Measurements from ENCODE around the gene CHRNA7. TPM values are rescaled to one million over a fixed set of nuclear protein-coding genes. Genes with fewer than 3 reads are reported as not detected.
"Not testable (repeated sequence)": the region's sequence is repeated elsewhere in the genome, so short reads cannot be mapped to it uniquely, and the experiment has no call there.

CHRNA7 gene
- total RNA-seq, 4 donors from 2014 or later = 0.23 to 6.1 (median 1.3) TPM

GRCh38 chr15:32165775-32166174, 135.5 kb downstream of the CHRNA7 start:
- not testable (repeated sequence) for H3K36me3 ChIP-seq; H3K9me3 ChIP-seq; H3K4me1 ChIP-seq; DNase-seq (ENCODE audit: low spot score in 2 of 2); H3K27ac ChIP-seq; H3K27me3 ChIP-seq; H3K4me3 ChIP-seq
- 37% methylated on average over 2 of the region's 5 CpGs for WGBS

GRCh38 chr15:32166270-32166669, 136.0 kb downstream of the CHRNA7 start:
- H3K9me3 ChIP-seq; DNase-seq (ENCODE audit: low spot score in 2 of 2); H3K36me3 ChIP-seq; H3K4me1 ChIP-seq; H3K27ac ChIP-seq; H3K4me3 ChIP-seq; H3K27me3 ChIP-seq: not testable (repeated sequence)
- 82% methylated on average over 4 of the region's 4 CpGs for WGBS

GRCh38 chr15:32167913-32168312, 137.6 kb downstream of the CHRNA7 start:
- DNase-seq (ENCODE audit: low spot score in 2 of 2); H3K4me3 ChIP-seq: not testable (repeated sequence)
- no CpG with 5 or more reads among the region's 35 CpGs for WGBS

GRCh38 chr15:32180579-32180978, 150.3 kb downstream of the CHRNA7 start:
- H3K4me1 ChIP-seq; H3K9me3 ChIP-seq; H3K4me3 ChIP-seq; H3K27me3 ChIP-seq; H3K27ac ChIP-seq; H3K36me3 ChIP-seq; DNase-seq (ENCODE audit: low spot score in 2 of 2): not testable (repeated sequence)
- no CpG with 5 or more reads among the region's 5 CpGs for WGBS

More at GRCh38 chr15:32167913-32168312, 137.6 kb downstream of the CHRNA7 start:
- H3K27ac ChIP-seq, H3K4me1 ChIP-seq, H3K27me3 ChIP-seq, H3K9me3 ChIP-seq, H3K36me3 ChIP-seq: not testable (repeated sequence)

- H3K9me3 ChIP-seq; H3K27ac ChIP-seq; H3K27me3 ChIP-seq; H3K4me3 ChIP-seq; H3K36me3 ChIP-seq; H3K4me1 ChIP-seq; DNase-seq (ENCODE audit: low spot score in 2 of 2): not testable (repeated sequence)
- no CpG with 5 or more reads among the region's 4 CpGs for WGBS
These were observed 163.5 kb downstream of the CHRNA7 start for GRCh38 chr15:32193780-32194179.

GRCh38 chr15:32196206-32196605, 165.9 kb downstream of the CHRNA7 start:
- not testable (repeated sequence) for H3K4me3 ChIP-seq; H3K36me3 ChIP-seq; H3K27me3 ChIP-seq; DNase-seq (ENCODE audit: low spot score in 2 of 2); H3K9me3 ChIP-seq; H3K4me1 ChIP-seq; H3K27ac ChIP-seq
- no CpG with 5 or more reads among the region's 7 CpGs for WGBS

GRCh38 chr15:32198938-32199337, 168.6 kb downstream of the CHRNA7 start:
- H3K36me3 ChIP-seq = not testable (repeated sequence)

DNA sequence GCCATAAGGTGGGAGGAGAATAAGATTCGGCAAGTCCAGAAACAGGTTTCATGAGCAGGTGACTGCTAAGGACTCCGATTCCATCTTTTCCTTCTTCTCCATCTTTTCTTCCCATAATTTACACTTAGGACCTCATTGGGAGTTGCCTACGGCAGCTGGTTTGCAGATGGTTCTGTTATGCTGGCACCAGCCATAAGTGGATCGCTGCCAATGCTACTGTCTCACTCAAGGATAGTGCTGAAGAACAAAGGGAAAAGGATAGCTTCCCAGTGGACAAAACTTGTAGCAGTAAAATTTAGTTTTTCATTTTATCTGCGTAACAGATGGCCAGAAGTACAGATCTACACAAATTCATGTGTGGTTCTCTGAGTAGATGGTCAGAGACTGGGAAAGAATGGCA, 178.8 kb downstream of the CHRNA7 start:
- WGBS = no CpG with 5 or more reads among the region's 5 CpGs
- not testable (repeated sequence) for H3K4me1 ChIP-seq; DNase-seq (ENCODE audit: low spot score in 2 of 2); H3K27me3 ChIP-seq; H3K27ac ChIP-seq; H3K4me3 ChIP-seq; H3K9me3 ChIP-seq; H3K36me3 ChIP-seq

More at GRCh38 chr15:32198938-32199337, 168.6 kb downstream of the CHRNA7 start:
- H3K27ac ChIP-seq, H3K4me3 ChIP-seq, H3K4me1 ChIP-seq, H3K9me3 ChIP-seq, H3K27me3 ChIP-seq: not testable (repeated sequence)
- peak in 1 of 2 donors; percentile 73 for DNase-seq (ENCODE audit: low spot score in 2 of 2)
- WGBS = no CpG with 5 or more reads among the region's 5 CpGs

DNA sequence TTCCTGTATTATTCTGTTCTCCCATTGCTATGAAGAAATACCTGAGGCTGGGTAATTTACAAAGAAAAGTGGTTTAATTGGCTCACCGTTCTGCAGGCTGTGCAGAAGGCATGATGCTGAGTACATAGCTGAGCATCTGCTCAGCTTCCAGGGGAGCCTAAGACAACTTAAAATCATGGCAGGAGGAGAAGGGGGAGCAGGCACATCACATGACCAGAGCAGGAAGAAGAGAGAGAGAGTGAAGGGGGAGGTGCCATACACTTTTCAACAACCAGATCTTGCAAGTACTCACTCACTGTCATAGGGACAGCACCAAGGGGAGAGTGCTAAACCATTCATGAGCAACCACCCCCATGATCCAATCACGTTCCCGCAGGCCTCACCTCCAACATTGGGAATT, 188.4 kb downstream of the CHRNA7 start:
- 51% methylated on average over 3 of the region's 3 CpGs for whole genome bisulfite sequencing
- Histone ChIP-seq H3K4me1 (no peaks in the 10 kb centered on the region), H3K4me3 (no peak overlapping the region), H3K9me3 (no peaks in the 10 kb centered on the region), H3K27me3 (no peaks in the 10 kb centered on the region), H3K36me3 (no peaks in the 10 kb centered on the region), H3K27ac (no peak overlapping the region)
- DNase-seq (ENCODE audit: low spot score in 2 of 2) = no peak
- TF ChIP-seq EP300 (IDR thresholded peaks at IDR 0.05) = no peak
- TF ChIP-seq POLR2AphosphoS5 (IDR thresholded peaks at IDR 0.05) = no peak
- TF ChIP-seq POLR2A (IDR thresholded peaks at IDR 0.05) = no peak
- TF ChIP-seq, protein P1, sequence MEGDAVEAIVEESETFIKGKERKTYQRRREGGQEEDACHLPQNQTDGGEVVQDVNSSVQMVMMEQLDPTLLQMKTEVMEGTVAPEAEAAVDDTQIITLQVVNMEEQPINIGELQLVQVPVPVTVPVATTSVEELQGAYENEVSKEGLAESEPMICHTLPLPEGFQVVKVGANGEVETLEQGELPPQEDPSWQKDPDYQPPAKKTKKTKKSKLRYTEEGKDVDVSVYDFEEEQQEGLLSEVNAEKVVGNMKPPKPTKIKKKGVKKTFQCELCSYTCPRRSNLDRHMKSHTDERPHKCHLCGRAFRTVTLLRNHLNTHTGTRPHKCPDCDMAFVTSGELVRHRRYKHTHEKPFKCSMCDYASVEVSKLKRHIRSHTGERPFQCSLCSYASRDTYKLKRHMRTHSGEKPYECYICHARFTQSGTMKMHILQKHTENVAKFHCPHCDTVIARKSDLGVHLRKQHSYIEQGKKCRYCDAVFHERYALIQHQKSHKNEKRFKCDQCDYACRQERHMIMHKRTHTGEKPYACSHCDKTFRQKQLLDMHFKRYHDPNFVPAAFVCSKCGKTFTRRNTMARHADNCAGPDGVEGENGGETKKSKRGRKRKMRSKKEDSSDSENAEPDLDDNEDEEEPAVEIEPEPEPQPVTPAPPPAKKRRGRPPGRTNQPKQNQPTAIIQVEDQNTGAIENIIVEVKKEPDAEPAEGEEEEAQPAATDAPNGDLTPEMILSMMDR (IDR thresholded peaks at IDR 0.05) = no peak

Other genes with a start within 250 kb of the CHRNA7 start
- gene OTUD7A, start 159.8 kb upstream of the CHRNA7 start, total RNA-seq = 10 to 100 TPM in 2 of 4 donors, 1 to 10 TPM in 2; 9.4 to 13.8 (median 10.2) TPM